VCaP (cell line): Measurements from ENCODE around the gene NPPA.
A peak's percentile ranks its signal among the peaks of the same experiment; 100 is the strongest.
"Not testable (repeated sequence)": the region's sequence is repeated elsewhere in the genome, so short reads cannot be mapped to it uniquely, and the experiment has no call there.

ENCODE experiments used
- H3K27ac ChIP-seq: fragments of 450-650 bp; 2 replicates; pipeline ENCODE4 v1.5.1; 2017
- CTCF ChIP-seq: fragments of 450-650 bp; conservative IDR thresholded peaks from 2 replicates; pipeline ENCODE4 v1.5.1; 2017; ENCODE audit warnings: mild to moderate bottlenecking, moderate library complexity

NPPA gene

GRCh38 chr1:11847667-11848372 lies at the start of gene NPPA:
TSS of gene NPPA (minus strand) at chr1:11847783. CDS start at chr1:11847684, 99 bp downstream.
- no peak for TF ChIP-seq CTCF
- no peak within 1 kb of the TSS for H3K27ac ChIP-seq

- not testable (repeated sequence) for H3K27ac ChIP-seq
Measured at GRCh38 chr1:11894501-11894900, 46.9 kb upstream of the NPPA start.

GRCh38 chr1:11893907-11894251 lies 46.3 kb upstream of the NPPA start:
- peak; percentile 94 for TF ChIP-seq CTCF
- no peak overlapping the region for H3K27ac ChIP-seq

GRCh38 chr1:11891433-11892186 lies 44.0 kb upstream of the NPPA start:
- TF ChIP-seq CTCF, result no peak
- H3K27ac ChIP-seq, result no peak overlapping the region

GRCh38 chr1:11888877-11889208 lies 41.3 kb upstream of the NPPA start:
- TF ChIP-seq CTCF, result no peak

GRCh38 chr1:11888206-11888876 lies 40.8 kb upstream of the NPPA start:
- H3K27ac ChIP-seq, result no peak overlapping the region
- TF ChIP-seq CTCF, result no peak

More at GRCh38 chr1:11888877-11889208, 41.3 kb upstream of the NPPA start:
- H3K27ac ChIP-seq, result no peak overlapping the region

GRCh38 chr1:11887666-11888007 lies 40.1 kb upstream of the NPPA start:
- TF ChIP-seq CTCF, result no peak
- H3K27ac ChIP-seq, result no peak overlapping the region
